H1 (cell line): ENCODE results near the gene KLHL2. TPM values are rescaled to one million over a fixed set of nuclear protein-coding genes. Genes with fewer than 3 reads are reported as not detected.

Source experiments
- CTCF ChIA-PET: fragments of 300-600 bp; sonication (Branson Sonifier 250); formaldehyde crosslinking; loops from one replicate; lab custom pipeline; 2021; ENCODE audit not compliant: partially characterized antibody; lab: Charles Lee
- POLR2A ChIA-PET: fragments of 300-600 bp; sonication (Branson Sonifier 250); formaldehyde crosslinking; loops from one replicate; lab custom pipeline; 2021; ENCODE audit warnings: inconsistent platforms; ENCODE audit not compliant: partially characterized antibody; lab: Charles Lee
- DNase-seq, 2 experiments: peaks; one replicate each; pipeline versions ENCODE4 v3.0.0 to v3.0.0-alpha.2; 2010 to 2022; ENCODE audit warnings: low spot score in 2 of 2, low read depth in 1 of 2, mixed read lengths in 1 of 2
- FAIRE-seq: peaks from 2 replicates; lab custom pipeline; 2011; peaks lifted over from hg19 to GRCh38; lab: Jason Lieb, UNC
- H2AFZ ChIP-seq: 2 replicates; pipeline ENCODE4 v1.8.1; 2012; ENCODE audit warnings: low read length, inconsistent platforms
- H2AK5ac ChIP-seq: 2 replicates; pipeline ENCODE4 v1.6.1; 2013; ENCODE audit warnings: low read depth, low read length
- H2BK120ac ChIP-seq: replicated peaks from 2 replicates; pipeline ENCODE3; 2013; ENCODE audit warnings: low read depth, low read length, inconsistent platforms
- H2BK12ac ChIP-seq: 2 replicates; pipeline ENCODE4 v1.6.1; 2013; ENCODE audit warnings: low read depth, low read length
- H2BK15ac ChIP-seq: 2 replicates; pipeline ENCODE4 v1.6.1; 2013; ENCODE audit warnings: low read length
- H2BK20ac ChIP-seq: 2 replicates; pipeline ENCODE4 v1.6.1; 2013; ENCODE audit warnings: low read length
- H2BK5ac ChIP-seq: 2 replicates; pipeline ENCODE4 v1.6.1; 2013; ENCODE audit warnings: low read depth, low read length
- H3K14ac ChIP-seq: 2 replicates; pipeline ENCODE4 v1.6.1; 2013; ENCODE audit warnings: inconsistent platforms; ENCODE audit not compliant: insufficient read length
- H3K18ac ChIP-seq: 2 replicates; pipeline ENCODE4 v1.6.1; 2013; ENCODE audit warnings: low read length; ENCODE audit errors: extremely low read depth
- H3K23ac ChIP-seq: 2 replicates; pipeline ENCODE4 v1.6.1; 2013; ENCODE audit warnings: inconsistent platforms; ENCODE audit not compliant: insufficient read length
- H3K23me2 ChIP-seq: 2 replicates; pipeline ENCODE4 v1.6.1; 2013; ENCODE audit warnings: low read depth, low read length
- H3K27ac ChIP-seq: 2 replicates; pipeline ENCODE4 v1.6.1; 2011; ENCODE audit warnings: low read depth, low read length, inconsistent platforms
- H3K27me3 ChIP-seq, 4 experiments: replicated peaks in 1 of 4; 1 replicate in 1 of 4; 2 replicates in 3 of 4; pipeline versions ENCODE4 v1.6.1 to v1.8.1; 2011 to 2013; ENCODE audit warnings: low read length in 3 of 4, mild to moderate bottlenecking in 3 of 4, inconsistent platforms in 2 of 4, mixed read lengths in 2 of 4, moderate library complexity in 1 of 4; ENCODE audit not compliant: control insufficient read depth in 3 of 4, insufficient read depth in 3 of 4; ENCODE audit errors: extremely low read depth in 1 of 4
- H3K36me3 ChIP-seq, 4 experiments: 2 replicates each; pipeline versions ENCODE4 v1.6.1 to v1.8.1; 2011 to 2013; ENCODE audit warnings: mild to moderate bottlenecking in 4 of 4, low read length in 3 of 4, moderate library complexity in 2 of 4, control low read depth in 1 of 4, inconsistent platforms in 1 of 4; ENCODE audit not compliant: insufficient read depth in 4 of 4, control insufficient read depth in 2 of 4
- H3K4ac ChIP-seq: replicated peaks from 2 replicates; pipeline ENCODE3; 2013; ENCODE audit warnings: low read length, low read depth, mixed read lengths, inconsistent platforms; ENCODE audit not compliant: insufficient read length
- H3K4me1 ChIP-seq, 4 experiments: replicated peaks in 1 of 4; 1 replicate in 1 of 4; 2 replicates in 3 of 4; pipeline versions ENCODE4 v1.6.1 to v1.8.1; 2011 to 2013; ENCODE audit warnings: low read length in 3 of 4, inconsistent platforms in 2 of 4, mixed read lengths in 1 of 4; ENCODE audit not compliant: insufficient read depth in 4 of 4, control insufficient read depth in 3 of 4
- H3K4me2 ChIP-seq, 2 experiments: 2 replicates each; pipeline versions ENCODE4 v1.6.1 to v1.8.1; 2011 to 2013; ENCODE audit warnings: low read depth in 2 of 2, low read length in 2 of 2, control low read depth in 1 of 2, inconsistent platforms in 1 of 2, mild to moderate bottlenecking in 1 of 2; ENCODE audit not compliant: insufficient read depth in 1 of 2
- H3K4me3 ChIP-seq, 4 experiments: fragments of 200-600, 300-600 bp in 1 of 4; sonication (generic), shearing (Covaris generic), sonication (Bioruptor Twin) in 1 of 4; 2 replicates each; pipeline versions ENCODE4 v1.5.1 to v1.8.1; 2011 to 2016; ENCODE audit warnings: low read length in 4 of 4, low read depth in 3 of 4, control low read depth in 2 of 4, inconsistent platforms in 2 of 4, mild to moderate bottlenecking in 2 of 4, mixed read lengths in 1 of 4, moderate library complexity in 1 of 4; ENCODE audit not compliant: insufficient read depth in 2 of 4; ENCODE audit errors: extremely low read depth in 1 of 4
- H3K56ac ChIP-seq: replicated peaks from 2 replicates; pipeline ENCODE3; 2013; ENCODE audit warnings: low read depth, mild to moderate bottlenecking, mixed read lengths, low read length, inconsistent platforms; ENCODE audit not compliant: insufficient read length
- H3K79me1 ChIP-seq: 2 replicates; pipeline ENCODE4 v1.6.1; 2013; ENCODE audit warnings: low read depth, low read length, control low read depth
- H3K79me2 ChIP-seq, 2 experiments: 2 replicates each; pipeline versions ENCODE4 v1.6.1 to v1.8.1; 2012 to 2013; ENCODE audit warnings: low read length in 2 of 2, mild to moderate bottlenecking in 2 of 2, inconsistent platforms in 1 of 2; ENCODE audit not compliant: insufficient read depth in 2 of 2, control insufficient read depth in 1 of 2
- H3K9ac ChIP-seq, 4 experiments: replicated peaks in 1 of 4; 1 replicate in 1 of 4; 2 replicates in 3 of 4; pipeline versions ENCODE4 v1.6.1 to v1.8.1; 2011 to 2013; ENCODE audit warnings: low read depth in 3 of 4, low read length in 3 of 4, control low read depth in 2 of 4, mild to moderate bottlenecking in 2 of 4, moderate library complexity in 2 of 4, inconsistent platforms in 1 of 4; ENCODE audit errors: extremely low read depth in 1 of 4
- H3K9me3 ChIP-seq, 2 experiments: 2 replicates each; pipeline versions ENCODE4 v1.6.1 to v1.8.1; 2012 to 2013; ENCODE audit warnings: mild to moderate bottlenecking in 2 of 2, moderate library complexity in 2 of 2, control low read depth in 1 of 2, inconsistent platforms in 1 of 2, low read depth in 1 of 2, low read length in 1 of 2, mixed read lengths in 1 of 2; ENCODE audit not compliant: insufficient read depth in 2 of 2
- H4K20me1 ChIP-seq, 2 experiments: replicated peaks in 1 of 2; 2 replicates each; pipeline versions ENCODE3 to v1.8.1; 2011 to 2013; ENCODE audit warnings: inconsistent platforms in 2 of 2, low read length in 2 of 2, mild to moderate bottlenecking in 1 of 2; ENCODE audit not compliant: insufficient read depth in 2 of 2, control insufficient read depth in 1 of 2
- H4K5ac ChIP-seq: 2 replicates; pipeline ENCODE4 v1.6.1; 2013; ENCODE audit warnings: low read length, low read depth, mixed read lengths, inconsistent platforms; ENCODE audit not compliant: insufficient read length
- H4K8ac ChIP-seq: 2 replicates; pipeline ENCODE4 v1.8.0; 2013; ENCODE audit warnings: mild to moderate bottlenecking, moderate library complexity, low read length, inconsistent platforms; ENCODE audit not compliant: insufficient read depth; ENCODE audit errors: extremely low read depth
- H4K91ac ChIP-seq: replicated peaks from 2 replicates; pipeline ENCODE3; 2013; ENCODE audit warnings: low read length, mixed read lengths, inconsistent platforms; ENCODE audit not compliant: insufficient read length
- CTBP2 ChIP-seq: IDR thresholded peaks from 2 replicates; pipeline ENCODE4 v1.7.0; 2011; ENCODE audit warnings: borderline replicate concordance, mild to moderate bottlenecking, moderate library complexity, mixed read lengths, low read length; ENCODE audit not compliant: insufficient read depth, insufficient read length
- RFX5 ChIP-seq: IDR thresholded peaks from 2 replicates; pipeline ENCODE4 v1.6.1; 2011; ENCODE audit warnings: low read depth, low read length, improper control_type of control experiment, borderline replicate concordance
- RXRA ChIP-seq: IDR thresholded peaks from 2 replicates; pipeline ENCODE4 v1.6.1; 2011; ENCODE audit warnings: low read depth, mild to moderate bottlenecking, low read length, moderate library complexity; ENCODE audit not compliant: insufficient read depth
- WGBS, 2 experiments: shearing (Covaris generic) in 1 of 2; methylation state at CpG; one replicate each; pipeline versions ENCODE4 v1.1.6 to v1.1.7; 2013 to 2015; ENCODE audit warnings: low lambda C conversion rate in 2 of 2, mixed read lengths in 2 of 2, inconsistent platforms in 1 of 2, low coverage in 1 of 2, missing lambda C conversion rate in 1 of 2; ENCODE audit not compliant: insufficient replicate concordance in 2 of 2, insufficient coverage in 1 of 2, insufficient read length in 1 of 2; ENCODE audit errors: extremely low coverage in 1 of 2, missing lambda C conversion rate in 1 of 2; 5-methylcytosine and 5-hydroxymethylcytosine counted together
- polyA plus RNA-seq, 7 experiments: library from polyadenylated mRNA; depleted of rRNA in 3 of 7; stranded (reverse) in 5 of 7; unstranded in 2 of 7; fragments of >200 nt in 5 of 7; fragments of 200-250 nt in 2 of 7; gene quantifications; 1 replicate in 5 of 7; 2 replicates in 1 of 7; 4 replicates in 1 of 7; pipeline versions ENCODE4 v1.2.1 to v1.2.3, GENCODE V29; 2011 to 2013; ENCODE audit warnings: missing spikeins in 2 of 7, mixed read lengths in 2 of 7
- total RNA-seq: library from RNA; stranded (reverse); fragmentation: NEBNext Ultra II Directional; extraction: Animal tissue kit (Norgen Biotek cat#: 25700); gene quantifications from 2 replicates; pipeline ENCODE4 v1.2.1, GENCODE V29; 2021
- TF ChIP-seq, protein P1 (sequence below): IDR thresholded peaks from 2 replicates; pipeline ENCODE4 v1.6.1; 2012; ENCODE audit warnings: inconsistent platforms
- TF ChIP-seq, protein P2 (sequence below): IDR thresholded peaks from 2 replicates; pipeline ENCODE4 v1.6.1; 2012; ENCODE audit warnings: low read length, inconsistent platforms

KLHL2 gene
- total and polyA plus RNA-seq, 2 of the 8 experiments (the other 6 are each of a cell fraction or from before 2014, with no cell fraction given): 5.2 to 12.0 TPM

DNA sequence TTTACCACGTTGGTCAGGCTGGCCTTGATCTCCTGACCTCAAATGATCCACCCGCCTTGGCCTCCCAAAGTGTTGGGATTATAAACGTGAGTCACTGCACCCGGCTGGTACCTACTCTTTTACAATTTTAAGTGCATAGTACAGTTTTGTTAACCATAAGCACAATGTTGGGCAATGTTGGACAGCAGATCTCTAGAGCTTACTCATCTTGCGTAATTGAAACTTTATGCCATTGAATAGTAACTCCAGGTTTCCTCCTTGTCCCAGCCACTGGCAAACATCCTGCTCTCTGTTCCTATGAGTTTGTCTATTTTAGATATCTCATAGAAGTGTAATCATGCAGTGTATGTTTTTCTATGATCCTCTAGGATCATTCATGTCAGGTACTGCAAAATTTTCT lies 162.2 kb downstream of the KLHL2 start:
- Histone ChIP-seq H3K36me3 (no peaks in the 10 kb centered on the region), H3K23me2 (no peaks in the 10 kb centered on the region), H3K23ac (no peak overlapping the region), H3K14ac (no peak overlapping the region), H3K4me3 (no peak overlapping the region), H4K5ac (no peak overlapping the region), H2AK5ac (no peak overlapping the region), H4K91ac (no peak overlapping the region), H3K56ac (no peak overlapping the region), H3K27ac (no peak overlapping the region), H2BK5ac (no peak overlapping the region), H3K4me1 (peaks cover 0 to 6% (median 2%) of the 10 kb centered on the region in 4 experiments; a peak in 2 of 7 replicates), H2AFZ (no peak overlapping the region), H2BK120ac (no peak overlapping the region), H2BK15ac (no peak overlapping the region), H4K20me1 (no peaks in the 10 kb centered on the region), H3K27me3 (no peaks in the 10 kb centered on the region), H3K79me2 (no peaks in the 10 kb centered on the region), H2BK20ac (no peak overlapping the region), H3K9ac (no peak overlapping the region), H3K18ac (no peak overlapping the region), H4K8ac (no peak overlapping the region), H3K9me3 (no peaks in the 10 kb centered on the region), H3K4ac (no peak overlapping the region), H3K4me2 (no peak overlapping the region), H3K79me1 (no peaks in the 10 kb centered on the region), H2BK12ac (no peak overlapping the region)
- DNase-seq (no peak), FAIRE-seq (no peak)
- ChIA-PET POLR2A (no interaction called here), CTCF (interaction anchor here (1.0 kb wide), 1 partner anchor 18 kb away, joined by 3 read pairs; no protein-coding TSS in a partner anchor)
- TF ChIP-seq RFX5 (no peak), RXRA (no peak), CTBP2 (no peak)
- TF ChIP-seq, protein P1, sequence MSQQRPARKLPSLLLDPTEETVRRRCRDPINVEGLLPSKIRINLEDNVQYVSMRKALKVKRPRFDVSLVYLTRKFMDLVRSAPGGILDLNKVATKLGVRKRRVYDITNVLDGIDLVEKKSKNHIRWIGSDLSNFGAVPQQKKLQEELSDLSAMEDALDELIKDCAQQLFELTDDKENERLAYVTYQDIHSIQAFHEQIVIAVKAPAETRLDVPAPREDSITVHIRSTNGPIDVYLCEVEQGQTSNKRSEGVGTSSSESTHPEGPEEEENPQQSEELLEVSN: no peak
- TF ChIP-seq, protein P2, sequence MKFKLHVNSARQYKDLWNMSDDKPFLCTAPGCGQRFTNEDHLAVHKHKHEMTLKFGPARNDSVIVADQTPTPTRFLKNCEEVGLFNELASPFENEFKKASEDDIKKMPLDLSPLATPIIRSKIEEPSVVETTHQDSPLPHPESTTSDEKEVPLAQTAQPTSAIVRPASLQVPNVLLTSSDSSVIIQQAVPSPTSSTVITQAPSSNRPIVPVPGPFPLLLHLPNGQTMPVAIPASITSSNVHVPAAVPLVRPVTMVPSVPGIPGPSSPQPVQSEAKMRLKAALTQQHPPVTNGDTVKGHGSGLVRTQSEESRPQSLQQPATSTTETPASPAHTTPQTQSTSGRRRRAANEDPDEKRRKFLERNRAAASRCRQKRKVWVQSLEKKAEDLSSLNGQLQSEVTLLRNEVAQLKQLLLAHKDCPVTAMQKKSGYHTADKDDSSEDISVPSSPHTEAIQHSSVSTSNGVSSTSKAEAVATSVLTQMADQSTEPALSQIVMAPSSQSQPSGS: no peak
- 81% methylated on average over 5 of the region's 5 CpGs; no CpG with 5 or more reads in 1 of the 2 experiments for WGBS, 2 experiments
